Measurements from ENCODE around the gene S100A1. TPM values are rescaled to one million over a fixed set of nuclear protein-coding genes. Genes with fewer than 3 reads are reported as not detected.

Gene S100A1
- total RNA-seq, 1 experiment from 2014 or later: 0.46 TPM

- Histone ChIP-seq H3K27ac (peak within 1 kb of the TSS; percentile 100), H3K79me2 (ENCODE audit: low read depth) (peaks cover 47% of the 10 kb centered on the region), H3K4me1 (replicated peaks; ENCODE audit: insufficient read depth) (peaks cover 20% of the 10 kb centered on the region), H3K4me3 (peak within 1 kb of the TSS; percentile 96), H2AFZ (peak within 1 kb of the TSS; percentile 52; the same call in 1 of the 2 replicates), H3K9me2 (ENCODE audit: insufficient read depth) (no peaks in the 10 kb centered on the region), H3K27me3 (ENCODE audit: insufficient read depth, low read depth) (no peaks in the 10 kb centered on the region), H4K20me1 (ENCODE audit: insufficient read depth) (peaks cover 12% of the 10 kb centered on the region), H3K4me2 (peak within 1 kb of the TSS; percentile 80), H3F3A (ENCODE audit: insufficient read depth, low read depth) (peaks cover 27% of the 10 kb centered on the region), H3K9me3 (ENCODE audit: insufficient read depth, low read depth) (no peaks in the 10 kb centered on the region), H3K36me3 (ENCODE audit: low read depth) (peaks cover 27% of the 10 kb centered on the region)
- peak; percentile 92 to 98 for DNase-seq
- POLR2A ChIA-PET (ENCODE audit: unreplicated experiment): interaction anchor here (0.5 to 2.1 kb wide), 24 partner anchors 16 to 1647 kb away, joined by 3 to 48 read pairs (median 6); partner anchors contain the start of genes S100A14, S100A16 and S100A4
- intact Hi-C loops (cut with micrococcal nuclease; ENCODE audit: unreplicated experiment): loop anchor here (1.0 to 2.0 kb wide), 6 partner anchors 18 to 66 kb away; partner anchors contain the start of genes ILF2, S100A14 and S100A16
- TF ChIP-seq EZH2 (IDR thresholded peaks at IDR 0.05; ENCODE audit: low read depth): no peak
- TF ChIP-seq, protein P1, sequence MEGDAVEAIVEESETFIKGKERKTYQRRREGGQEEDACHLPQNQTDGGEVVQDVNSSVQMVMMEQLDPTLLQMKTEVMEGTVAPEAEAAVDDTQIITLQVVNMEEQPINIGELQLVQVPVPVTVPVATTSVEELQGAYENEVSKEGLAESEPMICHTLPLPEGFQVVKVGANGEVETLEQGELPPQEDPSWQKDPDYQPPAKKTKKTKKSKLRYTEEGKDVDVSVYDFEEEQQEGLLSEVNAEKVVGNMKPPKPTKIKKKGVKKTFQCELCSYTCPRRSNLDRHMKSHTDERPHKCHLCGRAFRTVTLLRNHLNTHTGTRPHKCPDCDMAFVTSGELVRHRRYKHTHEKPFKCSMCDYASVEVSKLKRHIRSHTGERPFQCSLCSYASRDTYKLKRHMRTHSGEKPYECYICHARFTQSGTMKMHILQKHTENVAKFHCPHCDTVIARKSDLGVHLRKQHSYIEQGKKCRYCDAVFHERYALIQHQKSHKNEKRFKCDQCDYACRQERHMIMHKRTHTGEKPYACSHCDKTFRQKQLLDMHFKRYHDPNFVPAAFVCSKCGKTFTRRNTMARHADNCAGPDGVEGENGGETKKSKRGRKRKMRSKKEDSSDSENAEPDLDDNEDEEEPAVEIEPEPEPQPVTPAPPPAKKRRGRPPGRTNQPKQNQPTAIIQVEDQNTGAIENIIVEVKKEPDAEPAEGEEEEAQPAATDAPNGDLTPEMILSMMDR (conservative IDR thresholded peaks at IDR 0.05): no peak
- TSS peak; percentile 84 for BruUV-seq (replicated peaks)
- CTCF ChIA-PET: interaction anchor here (0.6 to 1.0 kb wide), 4 partner anchors 18 to 26 kb away, joined by 3 to 5 read pairs (median 4); partner anchors contain the start of gene S100A14
Measured at GRCh38 chr1:153633754-153634665, 5.8 kb downstream of the S100A1 start, which contains the start of gene CHTOP. TSS of gene CHTOP (plus strand) at chr1:153634066. CDS start at chr1:153636589, 2,523 bp downstream.

DNA sequence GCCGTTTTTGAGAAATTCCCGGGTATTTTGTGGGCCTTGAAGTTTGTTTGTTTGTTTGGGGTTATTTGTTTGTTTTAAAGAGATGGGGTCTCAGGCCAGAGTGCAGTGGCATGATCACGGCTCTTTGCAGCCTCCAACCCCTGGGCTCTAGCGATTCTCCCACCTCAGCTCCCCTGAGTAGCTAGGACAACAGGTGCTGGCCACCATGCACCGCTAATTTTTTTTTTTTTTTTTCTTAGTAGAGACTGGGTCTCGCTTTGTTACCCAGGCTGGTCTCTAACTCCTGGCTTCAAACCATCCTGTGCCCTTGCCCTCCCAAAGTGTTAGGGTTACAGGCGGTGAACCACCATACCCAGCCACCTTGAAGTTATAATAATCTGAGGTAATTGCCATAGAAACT is 7.6 kb downstream of the S100A1 start:
- Histone ChIP-seq H2AFZ (no peak overlapping the region), H3K9me2 (ENCODE audit: insufficient read depth) (no peaks in the 10 kb centered on the region), H3F3A (ENCODE audit: insufficient read depth, low read depth) (peaks cover 32% of the 10 kb centered on the region), H3K4me1 (replicated peaks; ENCODE audit: insufficient read depth) (peaks cover 20% of the 10 kb centered on the region), H4K20me1 (ENCODE audit: insufficient read depth) (peaks cover 20% of the 10 kb centered on the region), H3K27me3 (ENCODE audit: insufficient read depth, low read depth) (no peaks in the 10 kb centered on the region), H3K9me3 (ENCODE audit: insufficient read depth, low read depth) (no peaks in the 10 kb centered on the region), H3K36me3 (ENCODE audit: low read depth) (peaks cover 45% of the 10 kb centered on the region), H3K4me2 (peak overlapping the region; percentile 80), H3K79me2 (ENCODE audit: low read depth) (peaks cover 65% of the 10 kb centered on the region), H3K4me3 (peak overlapping the region; percentile 96; the same call in 1 of the 2 replicates), H3K27ac (no peak overlapping the region)
- BruUV-seq (replicated peaks): no TSS peak
- ChIA-PET CTCF (no interaction called here), POLR2A (ENCODE audit: unreplicated experiment) (interaction anchor here (0.6 kb wide), 2 partner anchors 129 to 1839 kb away, joined by 3 to 4 read pairs; no protein-coding TSS in a partner anchor)
- intact Hi-C loops (cut with micrococcal nuclease; ENCODE audit: unreplicated experiment): loop anchor here (2.0 kb wide), 1 partner anchor 35 kb away; the partner anchor contains the start of gene ILF2
- DNase-seq: no peak
- TF ChIP-seq, protein P1 (conservative IDR thresholded peaks at IDR 0.05): no peak
- TF ChIP-seq EZH2 (IDR thresholded peaks at IDR 0.05; ENCODE audit: low read depth): no peak

GRCh38 chr1:153636312-153636711 is 8.1 kb downstream of the S100A1 start:
- CTCF ChIA-PET: no interaction called here
- DNase-seq: no peak
- no peak overlapping the region for H2AFZ ChIP-seq
- peaks cover 50% of the 10 kb centered on the region for H3K36me3 ChIP-seq (ENCODE audit: low read depth)
- intact Hi-C loops (cut with micrococcal nuclease; ENCODE audit: unreplicated experiment): no loop called here
- peak overlapping the region; percentile 80 for H3K4me2 ChIP-seq
- H3K9me2 ChIP-seq (ENCODE audit: insufficient read depth): no peaks in the 10 kb centered on the region
- peaks cover 20% of the 10 kb centered on the region for H3K4me1 ChIP-seq (replicated peaks; ENCODE audit: insufficient read depth)
- H3K27ac ChIP-seq: no peak overlapping the region
- H4K20me1 ChIP-seq (ENCODE audit: insufficient read depth): peaks cover 24% of the 10 kb centered on the region
- BruUV-seq (replicated peaks): no TSS peak
- peaks cover 36% of the 10 kb centered on the region for H3F3A ChIP-seq (ENCODE audit: insufficient read depth, low read depth)
- peak overlapping the region; percentile 96; the same call in 1 of the 2 replicates for H3K4me3 ChIP-seq
- POLR2A ChIA-PET (ENCODE audit: unreplicated experiment): interaction anchor here (0.6 kb wide), 2 partner anchors 129 to 1839 kb away, joined by 3 to 4 read pairs; no protein-coding TSS in a partner anchor
- no peak for TF ChIP-seq EZH2 (IDR thresholded peaks at IDR 0.05; ENCODE audit: low read depth)
- TF ChIP-seq, protein P1 (conservative IDR thresholded peaks at IDR 0.05): no peak
- no peaks in the 10 kb centered on the region for H3K27me3 ChIP-seq (ENCODE audit: insufficient read depth, low read depth)
- H3K79me2 ChIP-seq (ENCODE audit: low read depth): peaks cover 69% of the 10 kb centered on the region
- H3K9me3 ChIP-seq (ENCODE audit: insufficient read depth, low read depth): no peaks in the 10 kb centered on the region

All from PC-9 (cell line).